ENCODE data around the gene RAPGEF5. TPM values are rescaled to one million over a fixed set of nuclear protein-coding genes. Genes with fewer than 3 reads are reported as not detected.
"Not testable (repeated sequence)": the region's sequence is repeated elsewhere in the genome, so short reads cannot be mapped to it uniquely, and the experiment has no call there.

RAPGEF5 gene
- polyA plus RNA-seq, 3 donors: 5.7 to 18.0 (median 7.0) TPM

DNA sequence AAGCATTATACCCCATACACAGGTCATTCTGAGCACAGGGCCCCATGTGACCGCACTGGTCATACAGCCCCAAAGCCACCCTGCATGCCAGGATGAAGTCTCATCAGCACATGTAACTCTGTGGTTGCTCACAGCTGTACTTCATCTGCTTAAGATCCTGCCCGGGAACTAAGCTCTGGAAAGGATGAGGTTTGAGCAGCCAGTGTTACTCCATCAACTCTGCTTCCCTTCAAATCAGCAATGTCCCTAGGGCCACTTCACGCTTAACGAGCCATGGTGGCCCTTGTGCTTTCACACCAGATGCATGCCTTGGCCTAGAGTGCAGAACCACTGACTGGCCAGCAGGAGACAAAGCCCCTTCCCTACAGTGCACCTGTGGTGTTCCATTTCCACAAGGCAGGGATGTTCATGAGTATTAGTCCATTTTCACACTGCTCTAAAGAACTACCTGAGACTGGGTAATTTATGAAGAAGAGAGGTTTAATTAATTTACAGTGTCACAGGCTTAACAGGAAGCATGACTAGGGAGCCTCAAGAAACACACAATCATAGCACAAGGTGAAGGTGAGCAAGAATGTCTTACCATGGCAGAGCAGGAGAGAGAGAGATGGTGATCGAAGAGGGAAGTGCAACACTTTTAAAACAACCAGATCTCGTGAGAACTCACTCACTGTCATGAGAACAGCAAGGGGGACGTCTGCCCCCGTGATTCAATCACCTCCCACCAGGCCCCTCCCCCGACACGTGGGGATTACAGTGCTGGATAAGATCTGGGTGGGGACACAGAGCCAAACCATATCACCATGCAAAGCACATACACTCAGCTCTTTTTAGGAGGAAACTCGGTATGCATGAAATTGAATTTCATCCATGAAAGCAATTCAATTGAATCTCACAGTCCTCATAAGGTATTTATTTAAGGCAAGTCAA, 262.3 kb downstream of the RAPGEF5 start:
- no peak overlapping the region for H3K27ac ChIP-seq (ENCODE audit: low read depth, low read length)
- 69 to 71% (median 69%) methylated on average over 11 of the region's 11 CpGs for WGBS, 3 donors

GRCh38 chr7:22093936-22094335, 263.0 kb downstream of the RAPGEF5 start:
- WGBS, 3 donors: 66 to 72% (median 72%) methylated on average over 6 of the region's 6 CpGs
- no peak overlapping the region for H3K27ac ChIP-seq (ENCODE audit: low read depth, low read length)

DNA sequence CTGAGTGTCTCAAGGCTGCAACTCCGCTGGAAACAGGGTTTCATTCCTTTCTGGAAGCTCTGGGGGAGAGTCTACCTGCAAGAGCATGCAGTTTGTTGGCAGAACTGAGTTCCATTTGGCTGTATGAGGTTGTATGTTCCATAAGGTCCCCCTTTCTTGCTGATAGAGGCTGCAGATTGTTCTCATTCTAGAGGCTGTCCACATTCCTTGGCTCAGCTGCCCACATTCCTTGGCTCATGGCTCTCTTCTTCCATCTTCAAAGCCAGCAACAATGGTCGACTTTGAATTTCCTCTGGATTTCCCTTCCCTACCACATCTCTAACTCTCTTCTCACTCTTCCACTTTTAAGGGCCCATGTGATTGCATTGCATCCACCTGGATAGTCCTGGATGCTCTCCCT, 264.0 kb downstream of the RAPGEF5 start:
- WGBS, 3 donors: 37 to 53% (median 46%) methylated on average over 2 of the region's 2 CpGs
- H3K27ac ChIP-seq (ENCODE audit: low read depth, low read length): no peak overlapping the region

- WGBS, 3 donors: 90 to 93% (median 91%) methylated on average over 11 of the region's 11 CpGs
- not testable (repeated sequence) for H3K27ac ChIP-seq (ENCODE audit: low read depth, low read length)
Observed at GRCh38 chr7:22090958-22091525, 265.9 kb downstream of the RAPGEF5 start.

- H3K27ac ChIP-seq (ENCODE audit: low read depth, low read length): no peak overlapping the region
- 89 to 98% (median 93%) methylated on average over 22 to 24 of the region's 24 CpGs for WGBS, 3 donors
Observed at GRCh38 chr7:22090512-22090911, 266.4 kb downstream of the RAPGEF5 start.

DNA sequence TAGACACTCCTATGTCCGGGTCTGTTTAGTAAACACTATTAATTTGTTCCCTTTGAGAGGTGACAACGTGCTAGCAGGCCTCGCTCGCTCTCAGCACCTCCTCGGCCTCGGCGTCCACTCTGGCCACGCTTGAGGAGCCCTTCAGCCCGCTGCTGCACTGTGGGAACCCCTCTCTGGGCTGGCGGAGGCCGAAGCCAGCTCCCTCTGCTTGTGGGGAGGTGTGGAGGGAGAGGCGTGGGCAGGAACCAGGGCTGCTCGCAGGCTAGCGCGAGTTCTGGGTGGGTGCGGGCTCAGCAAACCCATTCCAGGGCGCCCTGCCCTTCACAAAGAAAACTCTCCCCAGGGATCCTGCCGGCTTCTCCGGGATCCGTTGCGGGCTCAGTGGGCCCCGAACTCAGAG, 266.8 kb downstream of the RAPGEF5 start:
- H3K27ac ChIP-seq (ENCODE audit: low read depth, low read length): no peak overlapping the region
- WGBS, 3 donors: 91 to 92% (median 91%) methylated on average over 22 of the region's 22 CpGs

GRCh38 chr7:22088827-22089226, 268.1 kb downstream of the RAPGEF5 start:
- no peak overlapping the region for H3K27ac ChIP-seq (ENCODE audit: low read depth, low read length)

DNA sequence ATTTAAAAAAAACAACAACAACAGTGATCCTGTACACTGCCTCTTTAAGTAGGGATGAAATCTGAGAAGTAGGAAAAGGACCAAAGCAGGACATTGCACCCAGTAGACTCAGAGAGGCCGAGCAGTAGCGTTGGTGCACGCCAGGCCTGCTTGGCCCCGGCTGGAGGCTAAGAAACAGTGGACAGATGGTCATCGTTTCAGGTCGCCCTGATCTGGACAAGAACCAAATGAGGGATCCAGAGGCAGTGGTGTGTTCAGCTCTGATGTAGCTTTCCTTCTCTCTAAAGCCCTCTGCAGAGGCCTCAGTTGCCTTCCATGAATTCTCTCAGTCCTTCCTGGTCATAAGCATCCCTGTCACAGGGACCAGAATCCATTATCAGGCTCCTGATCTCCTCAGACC, 269.1 kb downstream of the RAPGEF5 start:
- WGBS, 3 donors: 65 to 80% (median 67%) methylated on average over 6 of the region's 6 CpGs
- H3K27ac ChIP-seq (ENCODE audit: low read depth, low read length): no peak overlapping the region

DNA sequence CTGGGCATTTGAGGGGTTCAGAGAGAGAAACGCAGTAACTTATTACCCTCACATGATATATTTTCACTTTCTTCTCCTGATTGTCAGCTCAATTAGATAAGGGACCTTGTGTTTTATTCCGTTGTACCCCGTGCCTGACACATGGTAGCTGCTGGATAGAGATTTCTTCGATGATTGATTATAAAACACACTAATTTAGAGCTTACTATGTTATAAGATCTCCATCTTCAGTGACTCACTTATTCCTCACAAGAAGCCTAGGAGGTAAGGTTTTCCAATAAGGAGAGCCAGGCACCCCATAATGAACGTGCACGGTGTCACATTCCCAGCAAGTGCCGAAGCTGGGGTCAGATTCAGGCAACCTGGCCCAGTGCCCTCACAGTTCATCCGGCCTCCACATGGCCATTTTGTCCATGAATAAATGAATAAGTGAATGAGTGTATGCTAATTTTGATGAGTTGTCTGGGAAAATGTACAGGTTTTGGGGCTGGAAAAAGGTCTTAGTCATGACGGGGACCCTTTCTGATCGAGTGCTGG, 273.2 kb downstream of the RAPGEF5 start:
- WGBS, 3 donors: 28 to 37% (median 30%) methylated on average over 10 of the region's 10 CpGs
- no peak overlapping the region for H3K27ac ChIP-seq (ENCODE audit: low read depth, low read length)

GRCh38 chr7:22082886-22083703, 273.9 kb downstream of the RAPGEF5 start:
- H3K27ac ChIP-seq (ENCODE audit: low read depth, low read length): no peak overlapping the region
- WGBS, 3 donors: 0 to 1% (median 1%) methylated on average over 53 to 55 of the region's 55 CpGs

GRCh38 chr7:22082553-22082885, 274.4 kb downstream of the RAPGEF5 start:
- WGBS, 3 donors: 2 to 6% (median 4%) methylated on average over 10 of the region's 10 CpGs
- no peak overlapping the region for H3K27ac ChIP-seq (ENCODE audit: low read depth, low read length)

DNA sequence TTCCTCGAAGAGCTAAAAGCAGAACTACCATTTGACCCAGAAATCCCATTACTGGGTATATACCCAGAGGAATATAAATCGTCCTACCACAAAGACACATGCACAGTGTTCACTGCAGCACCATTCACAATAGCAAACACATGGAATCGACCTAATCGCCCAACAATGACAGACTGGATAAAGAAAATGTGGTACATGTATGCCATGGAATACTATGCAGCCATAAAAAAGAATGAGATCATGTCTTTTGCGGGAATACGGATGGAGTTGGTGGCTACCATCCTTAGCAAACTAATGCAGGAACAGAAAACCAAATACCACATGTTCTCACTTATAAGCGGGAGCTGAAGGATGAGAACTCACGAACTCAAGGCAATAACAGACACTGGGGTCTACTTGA, 276.7 kb downstream of the RAPGEF5 start:
- not testable (repeated sequence) for H3K27ac ChIP-seq (ENCODE audit: low read depth, low read length)
- 87 to 95% (median 87%) methylated on average over 8 of the region's 8 CpGs for WGBS, 3 donors

DNA sequence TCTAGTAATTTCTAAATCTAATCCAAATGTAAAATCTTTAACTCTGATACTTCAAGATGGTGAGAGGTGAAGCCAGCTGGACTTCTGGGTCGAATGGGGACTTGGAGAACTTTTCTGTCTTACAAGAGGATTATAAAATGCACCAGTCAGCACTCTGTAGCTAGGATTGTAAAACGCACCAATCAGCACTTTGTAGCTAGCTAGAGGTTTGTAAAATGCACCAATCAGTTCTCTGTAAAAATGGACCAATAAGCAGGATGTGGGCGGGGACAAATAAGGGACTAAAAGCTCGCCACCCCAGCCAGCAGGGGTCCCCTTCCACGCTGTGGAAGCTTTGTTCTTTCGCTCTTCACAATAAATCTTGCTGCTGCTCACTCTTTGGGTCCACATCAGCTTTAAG, 278.1 kb downstream of the RAPGEF5 start:
- WGBS, 3 donors: 82 to 90% (median 89%) methylated on average over 6 of the region's 6 CpGs
- H3K27ac ChIP-seq (ENCODE audit: low read depth, low read length): not testable (repeated sequence)

- WGBS, 3 donors: 79 to 84% (median 83%) methylated on average over 2 of the region's 2 CpGs
- H3K27ac ChIP-seq (ENCODE audit: low read depth, low read length): no peak overlapping the region
Observed at GRCh38 chr7:22075561-22075960, 281.4 kb downstream of the RAPGEF5 start.

DNA sequence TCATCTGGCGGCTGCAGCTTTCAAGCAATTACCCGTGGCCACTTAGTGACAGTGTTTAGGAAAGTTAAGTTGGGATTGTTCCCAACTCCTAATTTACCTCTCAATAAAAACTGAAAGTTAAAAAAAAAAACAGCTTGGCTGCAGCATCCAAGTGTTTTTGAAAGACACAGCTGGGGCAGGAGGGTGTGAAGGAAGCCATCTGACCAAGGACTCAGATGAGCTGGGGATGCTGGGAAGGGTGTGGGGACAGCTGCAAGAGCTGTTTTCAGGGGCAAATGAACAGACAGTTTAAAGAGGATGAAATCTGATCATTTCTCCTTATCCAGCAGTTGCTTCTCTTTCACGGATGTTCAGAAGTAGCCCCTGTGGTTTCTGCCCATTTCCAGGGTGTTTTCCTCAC, 282.1 kb downstream of the RAPGEF5 start:
- no peak overlapping the region for H3K27ac ChIP-seq (ENCODE audit: low read depth, low read length)
- WGBS, 3 donors: 54 to 63% (median 61%) methylated on average over 3 of the region's 3 CpGs
